ENCODE results near the gene CYSTM1.
A peak's percentile ranks its signal among the peaks of the same experiment; 100 is the strongest.

Gene CYSTM1, protein sequence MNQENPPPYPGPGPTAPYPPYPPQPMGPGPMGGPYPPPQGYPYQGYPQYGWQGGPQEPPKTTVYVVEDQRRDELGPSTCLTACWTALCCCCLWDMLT

DNA sequence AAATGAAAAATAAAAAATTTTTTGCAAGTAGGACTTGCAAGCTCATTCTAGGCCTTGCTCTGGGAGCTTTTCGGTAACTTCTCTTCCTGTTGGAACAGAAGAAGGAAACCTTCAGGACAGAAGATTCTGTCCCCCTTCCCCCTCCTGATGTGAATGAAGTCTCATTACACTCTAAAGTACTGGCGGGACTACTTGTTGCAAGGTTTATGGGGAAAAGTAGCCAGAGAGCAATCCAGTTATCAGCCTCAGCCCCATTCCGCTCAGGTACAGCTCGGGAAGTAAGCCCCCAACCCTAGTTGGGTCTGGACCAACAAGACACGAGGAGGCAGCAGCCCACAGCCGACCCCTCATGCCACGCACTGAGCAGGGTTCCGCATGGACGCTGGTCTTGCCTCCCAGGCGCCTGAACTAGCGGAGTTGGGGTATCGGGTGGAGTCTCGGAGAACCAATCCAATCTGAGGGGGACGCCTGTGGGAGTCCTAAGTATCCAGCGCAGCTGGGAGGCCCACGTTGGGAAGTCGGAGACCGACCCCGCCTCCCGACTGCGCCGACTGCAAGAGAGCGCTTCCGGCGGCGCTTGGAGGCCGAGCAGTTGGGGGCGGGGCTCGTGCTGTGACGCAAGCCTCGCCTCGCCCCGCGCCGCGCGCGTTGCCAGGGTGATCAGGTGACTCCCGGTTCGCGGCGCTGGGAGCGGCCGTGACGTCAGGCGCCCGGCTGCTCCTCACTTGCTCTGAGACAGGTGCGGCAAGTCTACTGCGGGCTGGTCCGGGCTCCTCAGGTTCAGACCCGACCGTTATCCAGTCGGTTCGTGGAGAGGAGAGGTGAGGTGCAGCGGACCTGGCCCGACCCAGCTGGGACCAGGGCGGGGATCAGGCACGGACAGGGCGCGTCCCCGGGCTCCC is at the start of gene CYSTM1:
TSS of gene CYSTM1 (plus strand) at position 724 of the 902 bp plus-strand sequence. CDS start 19,278 bp downstream, outside the sequence.
- peak; percentile 92 to 93 for DNase-seq (ENCODE audit: low read depth in 2 of 2)

DNA sequence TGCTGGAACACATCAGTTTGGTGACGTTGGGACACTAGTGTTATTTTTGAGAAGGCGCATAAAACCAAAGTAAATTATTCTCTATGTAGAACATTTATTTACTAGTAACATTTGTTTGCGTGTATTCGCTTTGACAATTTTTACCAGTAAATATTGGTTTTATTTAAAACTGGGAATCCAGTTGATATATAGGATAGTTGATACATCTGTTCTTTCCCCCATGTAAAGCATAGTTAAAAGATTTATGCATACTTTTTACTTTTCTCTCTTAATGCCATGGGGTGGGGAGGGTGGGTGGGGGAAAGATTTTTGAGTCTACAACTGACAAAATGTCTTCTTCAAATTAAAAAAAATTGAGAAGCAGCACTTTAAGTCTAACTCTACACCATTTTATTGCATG is 49.4 kb upstream of the CYSTM1 start, which contains the start of gene IGIP:
TSS of gene IGIP (plus strand) at position 301 of the 400 bp plus-strand sequence. CDS start 2,540 bp downstream, outside the sequence.
- no peak for DNase-seq (ENCODE audit: low read depth in 2 of 2)

DNA sequence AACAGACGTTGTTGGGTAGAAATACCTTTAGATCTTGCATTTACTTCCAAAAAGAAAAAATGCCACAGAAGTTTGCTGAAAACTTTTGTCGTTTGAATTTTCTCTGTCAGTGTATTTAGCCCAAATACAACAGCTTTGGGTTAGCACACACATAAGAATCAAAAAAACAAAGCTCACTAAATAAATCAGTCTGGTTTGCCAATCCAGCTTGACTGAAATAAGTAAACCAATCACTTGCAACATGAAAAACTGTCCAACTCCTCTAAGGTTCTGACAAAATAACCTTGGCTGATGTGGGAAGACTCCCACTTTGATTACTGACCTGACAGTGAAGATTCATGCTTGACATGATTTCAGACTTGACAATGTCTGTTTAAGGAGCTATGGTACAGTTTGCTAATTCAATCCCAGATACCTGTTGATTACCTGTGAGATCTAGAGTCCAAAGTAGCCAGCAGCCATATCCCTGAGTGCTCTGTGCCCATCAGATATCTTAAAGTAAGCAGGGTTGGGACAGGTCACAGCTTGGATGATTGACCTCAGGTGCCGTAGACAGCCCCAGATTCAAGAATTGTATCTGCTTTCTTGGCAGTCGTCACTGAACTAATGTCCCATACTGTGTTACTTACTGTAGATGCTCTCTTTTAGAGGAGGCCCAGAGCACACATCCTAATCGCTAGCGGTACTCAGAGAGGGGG is 48.5 kb upstream of the CYSTM1 start:
- no peak for DNase-seq (ENCODE audit: low read depth in 2 of 2)

DNA sequence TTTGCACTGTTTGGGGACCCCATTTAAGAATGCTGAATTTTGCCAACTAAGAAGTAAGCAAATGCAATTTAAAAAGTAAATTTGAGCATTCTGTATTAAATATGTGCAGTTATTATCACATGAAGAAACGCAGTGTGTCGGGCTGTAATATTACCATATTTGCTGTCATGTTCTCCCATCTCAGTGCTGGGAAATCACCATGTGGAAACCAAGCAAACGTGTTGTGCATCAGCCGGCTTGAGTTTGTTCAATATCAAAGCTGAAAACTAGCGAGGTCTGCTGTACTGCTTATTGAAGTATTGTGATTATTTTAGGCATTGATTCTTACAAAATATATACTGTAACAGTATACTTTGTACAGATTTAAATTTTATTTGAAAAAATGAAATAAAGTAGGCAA is 46.6 kb upstream of the CYSTM1 start:
- no peak for DNase-seq (ENCODE audit: low read depth in 2 of 2)

DNA sequence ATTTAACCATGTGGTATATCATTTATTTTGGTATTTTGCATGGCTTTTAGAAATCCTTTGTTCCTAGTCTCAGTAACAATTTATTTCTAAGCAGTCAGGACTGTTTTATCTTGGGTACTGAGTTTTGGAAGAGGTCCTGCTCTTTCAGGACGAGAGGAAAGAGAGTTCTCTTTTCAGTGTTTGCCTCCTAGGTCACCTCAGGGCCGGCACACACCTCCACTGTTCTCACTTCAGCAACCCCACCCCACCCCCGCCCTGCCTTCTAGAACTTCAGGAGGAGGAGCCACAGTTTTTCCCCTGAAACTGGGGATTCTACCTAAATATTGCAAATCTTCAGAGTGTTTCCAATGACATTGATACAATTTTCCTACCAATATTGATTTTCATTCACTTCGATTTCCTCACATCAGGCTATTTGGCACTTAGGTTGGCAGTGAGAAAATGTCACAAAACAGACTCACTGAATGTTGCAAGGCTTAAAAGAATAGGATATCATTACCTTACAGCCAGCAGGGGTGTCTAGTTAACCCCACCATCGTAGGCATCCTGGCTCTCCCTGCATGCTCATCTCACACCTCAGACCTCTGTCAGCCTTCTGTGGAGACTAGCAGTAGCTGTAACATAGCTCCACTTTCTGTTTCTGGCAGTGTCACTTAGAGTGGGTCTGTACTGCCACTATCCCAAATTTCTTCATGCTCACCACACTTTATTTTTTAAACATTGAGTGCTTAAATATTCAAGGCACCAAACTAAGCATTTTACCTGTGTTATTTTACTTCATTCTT is 43.8 kb upstream of the CYSTM1 start:
- DNase-seq (ENCODE audit: low read depth in 2 of 2) = no peak

DNA sequence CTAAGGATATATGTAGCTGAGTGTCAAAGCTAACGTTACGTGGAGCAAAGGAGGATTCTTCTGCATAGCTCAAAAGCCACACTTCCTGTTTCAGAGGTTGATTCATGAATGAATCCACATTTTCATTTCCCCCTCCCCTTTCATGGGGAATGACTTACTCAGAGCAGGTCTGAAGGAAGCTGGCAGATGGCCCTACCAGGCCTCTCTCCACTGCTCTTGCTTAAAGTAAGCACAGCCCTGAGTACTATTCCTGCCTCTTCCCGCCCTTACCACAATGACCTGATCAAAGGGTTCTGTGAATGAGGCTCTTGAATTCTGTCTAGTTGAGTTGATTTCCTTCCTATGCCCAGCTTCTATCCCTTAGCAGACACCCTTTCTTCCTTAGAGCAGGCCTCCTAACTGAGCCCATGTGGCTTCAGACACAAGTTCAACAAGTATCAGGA is 43.0 kb upstream of the CYSTM1 start:
- no peak for DNase-seq (ENCODE audit: low read depth in 2 of 2)

DNA sequence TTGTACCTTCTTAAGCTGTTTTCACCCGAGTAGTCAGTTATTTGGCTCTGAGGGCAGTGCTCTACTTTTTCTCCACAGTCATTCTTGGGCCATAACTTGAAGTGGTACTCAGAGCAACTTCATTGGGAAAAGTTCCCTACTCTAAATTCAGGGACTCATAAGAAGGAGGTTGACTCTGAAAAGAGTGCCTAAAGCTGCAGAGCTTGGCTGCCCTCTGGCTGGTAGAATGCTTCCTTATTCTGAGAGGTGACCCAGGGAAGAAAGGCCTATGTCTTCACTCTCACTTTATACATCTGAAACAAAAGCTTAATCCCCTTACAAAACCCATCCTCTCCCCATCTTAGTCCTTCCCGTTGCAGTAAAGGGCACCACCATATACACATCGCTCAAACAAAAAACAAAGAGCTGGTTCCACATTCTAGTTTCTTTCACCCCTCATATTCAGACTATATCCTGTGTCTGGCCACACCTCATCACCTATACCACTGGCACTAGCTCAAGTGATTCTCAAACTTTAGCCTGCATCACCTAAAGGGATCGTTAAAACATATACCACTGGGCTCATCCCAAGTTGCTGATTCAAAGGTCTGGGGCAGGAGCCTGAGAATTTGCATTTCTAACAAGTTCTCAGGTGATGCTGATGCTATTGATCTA is 41.3 kb upstream of the CYSTM1 start:
- no peak for DNase-seq (ENCODE audit: low read depth in 2 of 2)

DNA sequence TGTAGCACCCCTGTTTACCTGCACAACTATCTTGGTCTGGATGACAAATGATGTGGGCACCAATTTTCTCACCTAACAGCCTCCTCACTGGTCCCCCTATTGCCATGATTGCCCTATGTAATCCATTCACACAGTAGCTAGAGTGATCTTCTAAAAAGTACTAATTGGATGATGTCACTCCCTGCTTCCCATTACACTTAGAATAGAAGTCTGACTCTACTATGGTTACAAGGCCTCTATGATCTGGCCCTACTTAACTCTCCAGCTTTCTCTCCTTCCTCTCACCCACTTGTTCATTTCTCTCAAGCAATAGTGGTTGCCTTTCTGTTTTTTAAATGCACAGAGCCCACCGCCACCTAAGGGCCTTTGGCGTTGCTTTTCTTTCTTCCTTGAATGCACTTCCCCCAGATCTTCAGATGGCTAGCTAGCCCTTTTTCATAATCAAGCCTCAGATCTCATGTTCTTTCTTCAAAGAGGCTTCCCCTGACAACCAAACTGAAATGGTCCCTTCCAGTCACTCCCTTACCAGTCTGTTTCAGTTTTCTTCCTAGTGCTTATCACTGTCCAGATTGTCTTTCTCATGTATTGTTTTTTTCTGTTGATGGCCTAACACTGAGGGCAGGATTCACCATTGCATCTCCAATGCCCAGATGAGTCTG is 40.6 kb upstream of the CYSTM1 start:
- no peak for DNase-seq (ENCODE audit: low read depth in 2 of 2)

DNA sequence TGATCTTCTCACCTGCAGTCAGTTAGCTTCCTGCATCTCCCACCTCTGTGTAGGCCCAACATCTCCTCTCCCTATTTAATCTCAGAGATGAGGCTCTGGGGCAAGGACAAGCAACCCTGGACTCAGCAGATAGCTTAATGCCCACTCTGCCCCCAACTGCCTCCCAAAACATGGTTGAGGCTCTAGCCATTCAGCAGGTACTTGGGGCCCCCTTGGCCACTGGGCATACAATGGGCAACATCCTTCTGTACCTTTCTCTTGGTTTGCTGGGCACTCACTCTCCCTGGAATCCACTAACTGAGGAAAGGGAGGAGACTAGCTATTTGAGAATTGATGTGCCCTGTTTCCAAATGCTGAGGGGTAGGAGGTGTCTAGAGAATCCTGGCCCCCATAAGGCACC is 39.9 kb upstream of the CYSTM1 start:
- no peak for DNase-seq (ENCODE audit: low read depth in 2 of 2)

DNA sequence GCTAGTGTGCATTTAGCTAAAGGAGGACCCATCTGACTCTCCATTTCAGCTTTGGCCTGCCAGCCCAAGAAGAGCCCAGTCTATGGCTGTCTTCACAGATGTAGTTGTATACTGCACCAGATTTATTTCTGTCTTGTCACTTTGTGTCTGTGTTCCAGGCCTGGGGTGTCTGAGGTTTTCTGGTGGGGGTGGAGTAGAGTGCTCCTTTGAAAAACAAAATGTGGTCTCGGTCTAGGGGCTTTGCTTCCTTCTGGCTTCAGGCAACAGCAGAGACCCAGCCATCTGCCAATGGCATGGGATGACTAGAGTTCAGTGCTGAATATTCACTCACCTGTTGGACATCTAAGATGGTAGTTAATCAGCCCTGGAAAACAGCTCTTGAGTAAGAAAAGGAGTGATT is 38.4 kb upstream of the CYSTM1 start:
- DNase-seq (ENCODE audit: low read depth in 2 of 2) = no peak

DNA sequence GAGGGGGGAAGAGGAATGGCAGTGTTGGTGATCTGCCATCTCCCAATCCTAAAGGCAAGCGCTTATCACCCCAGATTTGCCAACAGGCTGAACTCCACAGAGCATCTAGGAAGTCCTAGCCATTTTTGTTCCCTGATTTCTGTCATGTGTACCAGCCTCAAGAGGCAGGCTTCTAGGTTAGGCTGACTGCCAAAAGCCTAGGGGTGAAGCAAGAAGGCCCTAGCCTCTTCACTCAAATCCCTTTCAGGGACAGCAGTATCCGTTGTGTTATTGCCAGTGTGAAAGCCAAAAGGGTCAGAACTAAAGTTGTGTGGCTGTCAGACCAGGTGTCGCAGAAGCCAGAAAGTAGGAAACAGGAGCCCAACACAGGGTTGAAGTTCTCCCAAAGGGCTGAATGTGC is 34.6 kb upstream of the CYSTM1 start:
- no peak for DNase-seq (ENCODE audit: low read depth in 2 of 2)

DNA sequence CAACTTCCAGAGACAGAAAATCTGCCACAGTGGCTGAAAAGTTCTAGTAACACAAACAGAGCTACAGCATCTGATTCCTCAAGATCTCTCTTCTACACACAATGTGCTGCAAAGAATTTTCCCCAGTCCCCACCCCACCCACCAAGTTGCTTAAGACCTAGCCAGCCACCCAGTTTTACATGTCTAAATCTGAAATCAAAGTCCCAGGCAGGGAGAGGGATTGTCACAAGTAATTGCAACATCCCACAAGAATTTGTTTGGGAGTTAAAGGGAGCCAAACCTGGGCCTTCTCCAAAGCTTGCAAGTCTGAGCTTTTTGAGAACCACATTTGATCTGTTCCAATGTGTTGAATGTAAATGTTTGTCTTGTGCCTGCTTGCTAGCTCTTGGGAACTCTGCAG is 33.7 kb upstream of the CYSTM1 start:
- DNase-seq (ENCODE audit: low read depth in 2 of 2) = no peak

DNA sequence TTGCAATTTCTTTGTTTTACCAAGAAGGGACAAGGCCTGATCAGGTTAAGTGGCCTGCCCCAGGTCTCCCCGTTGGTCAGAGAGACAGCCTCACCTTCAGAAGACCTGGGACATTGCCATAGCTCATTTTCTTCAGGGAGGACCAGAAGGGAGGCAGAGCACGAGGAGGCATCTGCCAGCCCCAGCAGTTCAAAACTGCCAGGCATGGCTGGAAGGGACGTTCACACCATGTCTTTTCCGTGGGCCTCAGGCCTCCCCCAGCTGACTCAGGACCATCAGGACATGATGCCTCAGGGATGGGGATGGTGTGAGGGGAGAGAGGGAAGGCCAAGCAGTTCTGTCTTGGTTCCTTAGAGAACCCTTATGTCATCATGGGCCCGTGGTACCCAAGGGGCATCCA is 32.7 kb upstream of the CYSTM1 start:
- DNase-seq (ENCODE audit: low read depth in 2 of 2) = no peak

DNA sequence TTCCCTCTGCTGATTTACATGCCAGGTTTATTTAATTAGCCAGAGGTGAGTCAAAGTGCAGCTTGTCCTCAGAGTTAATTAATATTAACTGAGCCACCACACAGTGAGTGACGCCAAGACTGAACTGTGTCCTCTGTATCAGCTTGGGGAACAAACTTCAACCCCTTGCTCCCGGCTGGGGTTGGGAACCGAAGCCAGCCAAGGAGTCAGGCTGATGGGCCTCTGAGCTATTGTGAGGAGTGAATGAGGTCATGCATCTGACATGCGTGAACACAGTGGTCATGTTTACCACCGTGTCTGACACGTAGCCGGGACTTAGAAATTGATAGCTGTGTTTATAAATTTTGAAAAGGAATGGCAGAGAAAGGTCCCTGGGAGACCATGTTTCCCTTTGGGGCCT is 32.1 kb upstream of the CYSTM1 start:
- DNase-seq (ENCODE audit: low read depth in 2 of 2) = no peak

DNA sequence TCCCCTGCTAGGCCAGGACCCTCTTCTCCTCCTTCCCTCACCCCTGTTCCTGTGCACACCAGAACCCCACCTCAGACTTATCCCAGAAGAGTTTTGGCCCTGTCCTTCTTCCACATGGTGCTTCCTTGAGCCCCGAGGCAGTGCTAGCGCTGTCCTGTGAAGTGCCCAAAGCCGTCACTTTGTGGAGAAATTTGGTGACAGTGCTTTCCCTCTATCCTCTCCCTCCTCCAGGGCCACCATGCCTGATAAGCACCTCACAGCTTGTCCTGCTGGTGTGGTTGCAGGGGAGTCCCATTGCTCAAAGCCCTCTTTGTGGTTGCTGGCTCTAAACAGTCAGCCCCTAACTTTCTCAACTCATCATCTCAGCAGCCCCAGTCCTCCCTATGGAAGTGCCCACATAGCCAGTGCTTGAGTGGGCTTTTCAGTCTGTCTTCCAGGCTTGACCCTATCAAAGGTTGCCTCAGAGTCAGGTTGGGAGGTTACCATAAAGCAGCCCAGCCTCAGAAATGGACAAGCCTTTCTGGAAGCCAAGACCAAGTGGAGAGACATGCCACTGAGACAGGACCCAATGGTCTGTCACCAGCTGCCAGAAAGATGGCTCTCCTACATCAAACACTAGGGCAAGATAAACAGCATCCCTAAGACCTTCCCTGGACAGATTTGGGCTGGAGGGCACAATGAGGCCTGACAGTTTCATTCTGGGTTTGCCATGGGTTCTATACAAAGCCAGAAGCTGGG is 31.3 kb upstream of the CYSTM1 start:
- DNase-seq (ENCODE audit: low read depth in 2 of 2) = no peak

DNA sequence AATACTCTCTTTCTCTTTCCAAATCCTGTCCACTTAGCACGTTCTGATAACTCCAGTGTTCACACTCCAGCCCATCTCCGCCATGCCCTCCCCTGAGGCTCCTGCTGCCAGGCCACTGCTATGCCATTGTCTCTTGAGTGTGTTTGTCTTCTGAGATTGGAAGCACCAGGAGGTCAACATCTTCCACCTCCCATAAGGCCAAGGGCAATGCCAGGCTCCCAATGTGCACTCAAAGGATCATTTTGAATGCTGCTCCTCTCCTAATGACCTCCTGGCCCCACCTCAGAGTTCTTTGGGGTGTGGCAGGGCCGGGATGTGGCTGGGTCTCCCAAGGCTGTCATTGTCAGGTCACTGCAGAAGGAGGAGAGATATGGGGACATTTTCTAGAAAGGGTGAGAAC is 29.7 kb upstream of the CYSTM1 start:
- DNase-seq (ENCODE audit: low read depth in 2 of 2) = no peak

DNA sequence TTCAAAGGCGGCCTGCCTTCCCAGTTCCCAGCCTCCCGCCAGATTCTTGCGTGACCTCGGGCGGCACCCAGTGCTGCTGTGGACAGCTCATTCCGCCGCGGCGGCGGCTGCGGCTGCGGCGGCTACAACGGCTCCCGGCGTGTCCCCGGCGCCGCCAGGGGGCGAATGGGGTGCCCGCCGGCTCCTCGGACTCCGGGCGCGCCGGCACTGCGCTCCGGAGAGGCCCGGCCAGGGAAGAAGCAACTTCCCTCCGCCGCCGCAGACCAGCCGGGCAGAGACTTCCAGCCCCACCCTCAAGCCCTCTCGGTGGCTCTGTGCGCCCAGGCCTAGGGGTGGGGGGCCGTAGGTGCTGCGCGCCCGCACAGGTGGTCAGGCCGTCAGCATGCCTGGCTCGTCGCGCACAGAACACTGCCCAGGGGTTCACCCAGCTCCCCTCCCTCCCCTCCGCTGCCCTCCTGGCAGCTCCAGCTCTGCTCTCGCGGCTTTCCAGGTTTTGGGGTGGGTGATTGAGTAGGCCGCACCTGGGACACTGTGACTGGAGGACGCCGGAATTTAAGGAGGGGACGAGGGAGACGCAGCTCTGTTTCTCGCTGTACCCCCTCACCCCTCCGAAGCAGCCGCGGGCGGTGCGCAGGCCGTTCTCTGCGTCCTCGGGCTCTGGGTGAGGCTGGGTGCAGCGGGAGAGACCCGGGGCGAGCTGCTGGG is 29.0 kb upstream of the CYSTM1 start:
- DNase-seq (ENCODE audit: low read depth in 2 of 2) = peak in 1 of 2 experiments; percentile 49

DNA sequence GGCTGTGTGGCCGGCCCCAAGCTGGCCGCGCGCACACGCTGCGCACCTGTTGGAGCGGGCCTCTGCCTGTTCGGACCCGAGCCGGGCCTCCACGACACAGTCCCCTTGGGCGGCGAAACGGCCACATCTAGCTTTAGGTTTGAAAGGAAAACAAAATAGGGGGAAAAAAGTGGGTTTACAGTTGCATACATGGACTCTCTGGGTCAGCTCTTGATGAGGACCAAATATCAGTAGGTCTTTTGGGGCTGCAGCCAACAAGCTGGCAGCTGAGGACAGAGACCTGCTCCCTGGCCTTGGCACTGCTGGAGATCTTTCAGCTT is 28.5 kb upstream of the CYSTM1 start:
- no peak for DNase-seq (ENCODE audit: low read depth in 2 of 2)

DNA sequence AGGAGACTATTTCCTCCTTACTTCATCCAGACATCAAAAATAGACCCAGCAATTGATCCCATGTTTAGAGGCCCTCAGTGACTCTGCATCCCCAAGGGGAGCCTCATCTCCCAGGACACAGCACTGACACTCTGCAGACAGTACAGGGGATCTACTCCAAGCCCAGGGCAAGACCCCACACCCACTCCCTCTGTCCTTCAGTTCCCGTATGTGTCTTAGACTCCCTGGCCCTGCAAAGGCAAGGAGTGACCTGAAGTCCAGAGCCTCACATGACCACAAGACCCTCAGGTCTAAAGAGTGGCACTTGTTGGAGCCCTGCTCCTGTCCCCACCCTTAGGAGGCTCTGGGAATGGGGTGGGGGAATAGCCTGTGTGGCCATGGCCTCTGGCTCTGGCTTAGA is 27.5 kb upstream of the CYSTM1 start:
- DNase-seq (ENCODE audit: low read depth in 2 of 2) = no peak

DNA sequence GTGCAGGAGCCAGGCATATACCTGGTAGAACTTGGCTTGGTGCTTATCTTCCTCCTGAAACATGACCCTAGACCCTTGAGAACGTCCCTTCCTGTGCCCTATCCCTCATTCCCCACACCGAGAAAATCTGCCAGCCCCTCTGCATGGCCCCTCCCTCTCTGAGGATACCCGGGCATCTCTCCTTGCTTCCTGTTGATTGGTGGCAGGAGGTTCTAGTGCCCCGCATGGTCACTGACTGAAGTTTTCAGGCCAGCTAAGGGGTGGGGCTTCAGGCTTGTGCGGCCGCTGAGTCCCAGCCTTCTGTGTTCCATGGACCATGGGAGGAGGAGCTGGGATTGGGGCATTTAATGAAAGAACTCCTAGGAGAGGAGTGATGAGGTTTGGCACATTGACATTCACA is 26.5 kb upstream of the CYSTM1 start:
- no peak for DNase-seq (ENCODE audit: low read depth in 2 of 2)

Data from stimulated activated CD4-positive, alpha-beta T cell treated with anti-CD3 and anti-CD28 coated beads, Interleukin-12 subunit alpha, Interleukin-12 subunit beta, amount 100 ng/mL, for 24 hours (primary cell).